ENCODE results near the gene C8B. TPM values are rescaled to one million over a fixed set of nuclear protein-coding genes. Genes with fewer than 3 reads are reported as not detected.

C8B gene
- total RNA-seq, 4 donors from 2014 or later, result not detected

- H3K36me3 ChIP-seq, result no peaks in the 10 kb centered on the region
- 34 to 35% methylated on average over 4 of the region's 4 CpGs for WGBS, 2 donors
Observed at GRCh38 chr1:56979986-56980755, 14.4 kb upstream of the C8B start.

GRCh38 chr1:56978819-56979218, 13.0 kb upstream of the C8B start:
- Histone ChIP-seq H3K4me3 (no peak overlapping the region), H3K4me1 (no peaks in the 10 kb centered on the region), H3K27me3 (peaks cover 0 to 4% of the 10 kb centered on the region in 2 donors), H3K27ac (no peak overlapping the region), H3K36me3 (no peaks in the 10 kb centered on the region), H3K9me3 (no peaks in the 10 kb centered on the region)
- WGBS, 2 donors, result 88 to 91% methylated on average over 5 of the region's 5 CpGs
- TF ChIP-seq POLR2A (IDR thresholded peaks at IDR 0.05) (no peak), EP300 (IDR thresholded peaks at IDR 0.05) (no peak), CTCF (IDR thresholded peaks at IDR 0.05) (no peak)
- no peak for DNase-seq (ENCODE audit: low spot score in 2 of 2)

More at GRCh38 chr1:56979986-56980755, 14.4 kb upstream of the C8B start:
- no peaks in the 10 kb centered on the region for H3K9me3 ChIP-seq
- no peak overlapping the region for H3K4me3 ChIP-seq
- H3K27me3 ChIP-seq, result peaks cover 0 to 4% of the 10 kb centered on the region in 2 donors
- TF ChIP-seq POLR2A (IDR thresholded peaks at IDR 0.05), result no peak
- no peak for TF ChIP-seq EP300 (IDR thresholded peaks at IDR 0.05)
- TF ChIP-seq CTCF (IDR thresholded peaks at IDR 0.05), result no peak
- H3K27ac ChIP-seq, result no peak overlapping the region
- no peaks in the 10 kb centered on the region for H3K4me1 ChIP-seq
- no peak for DNase-seq (ENCODE audit: low spot score in 2 of 2)

GRCh38 chr1:56977910-56978309, 12.1 kb upstream of the C8B start:
- no peak overlapping the region for H3K4me3 ChIP-seq
- peaks cover 0 to 4% of the 10 kb centered on the region in 2 donors for H3K27me3 ChIP-seq
- no peak overlapping the region for H3K27ac ChIP-seq
- H3K36me3 ChIP-seq, result no peaks in the 10 kb centered on the region
- H3K4me1 ChIP-seq, result no peaks in the 10 kb centered on the region
- no peak for DNase-seq (ENCODE audit: low spot score in 2 of 2)
- no peaks in the 10 kb centered on the region for H3K9me3 ChIP-seq
- WGBS, 2 donors, result 75 to 84% methylated on average over 4 of the region's 4 CpGs
- no peak for TF ChIP-seq CTCF (IDR thresholded peaks at IDR 0.05)
- TF ChIP-seq EP300 (IDR thresholded peaks at IDR 0.05), result no peak
- no peak for TF ChIP-seq POLR2A (IDR thresholded peaks at IDR 0.05)

- no peak for TF ChIP-seq POLR2A (IDR thresholded peaks at IDR 0.05)
- TF ChIP-seq EP300 (IDR thresholded peaks at IDR 0.05), result no peak
- no peak for TF ChIP-seq CTCF (IDR thresholded peaks at IDR 0.05)
- 79 to 84% methylated on average over 4 of the region's 4 CpGs for WGBS, 2 donors
- no peaks in the 10 kb centered on the region for H3K4me1 ChIP-seq
- DNase-seq (ENCODE audit: low spot score in 2 of 2), result no peak
- H3K27me3 ChIP-seq, result peaks cover 0 to 4% of the 10 kb centered on the region in 2 donors
- H3K4me3 ChIP-seq, result no peak overlapping the region
- no peaks in the 10 kb centered on the region for H3K36me3 ChIP-seq
- peaks cover 0 to 6% (median 0%) of the 10 kb centered on the region in 4 donors for H3K9me3 ChIP-seq
- H3K27ac ChIP-seq, result no peak overlapping the region
Observed at GRCh38 chr1:56975446-56975845, 9.6 kb upstream of the C8B start.

- Histone ChIP-seq H3K4me3 (no peak overlapping the region), H3K36me3 (no peaks in the 10 kb centered on the region), H3K27me3 (peaks cover 0 to 4% of the 10 kb centered on the region in 2 donors), H3K27ac (no peak overlapping the region), H3K9me3 (peaks cover 0 to 9% (median 0%) of the 10 kb centered on the region in 4 donors), H3K4me1 (no peaks in the 10 kb centered on the region)
- TF ChIP-seq CTCF (IDR thresholded peaks at IDR 0.05) (no peak), EP300 (IDR thresholded peaks at IDR 0.05) (no peak), POLR2A (IDR thresholded peaks at IDR 0.05) (no peak)
- no peak for DNase-seq (ENCODE audit: low spot score in 2 of 2)
- 77 to 88% methylated on average over 5 of the region's 5 CpGs for WGBS, 2 donors
Observed at GRCh38 chr1:56973923-56974742, 8.3 kb upstream of the C8B start.

Data from tibial nerve (tissue), 4 donors.